Measurements from ENCODE around the gene SNX9.

Gene SNX9

GRCh38 chr6:157786221-157786620 is 36.8 kb upstream of the SNX9 start:
- TF ChIP-seq TCF12 (IDR thresholded peaks at IDR 0.05; ENCODE audit: low read depth), result no peak
- TF ChIP-seq FOXM1 (IDR thresholded peaks at IDR 0.05; ENCODE audit: borderline replicate concordance, low read depth), result no peak
- no peak for TF ChIP-seq EGR1 (IDR thresholded peaks at IDR 0.05)
- TF ChIP-seq CREB1 (IDR thresholded peaks at IDR 0.05; ENCODE audit: low read depth), result no peak
- no peak for TF ChIP-seq NFIC (IDR thresholded peaks at IDR 0.05)
- no peak for TF ChIP-seq MAX (IDR thresholded peaks at IDR 0.05)
- no peak for TF ChIP-seq ZBTB7A (IDR thresholded peaks at IDR 0.05; ENCODE audit: low read depth)

- TF ChIP-seq REST (IDR thresholded peaks at IDR 0.05; ENCODE audit: low read depth) (no peak), EGR1 (IDR thresholded peaks at IDR 0.05) (no peak), CEBPB (IDR thresholded peaks at IDR 0.05) (no peak), TCF12 (IDR thresholded peaks at IDR 0.05; ENCODE audit: low read depth) (no peak), MAX (IDR thresholded peaks at IDR 0.05) (no peak), TEAD4 (IDR thresholded peaks at IDR 0.05) (no peak), EP300 (IDR thresholded peaks at IDR 0.05; ENCODE audit: borderline replicate concordance) (no peak), FOXM1 (IDR thresholded peaks at IDR 0.05; ENCODE audit: borderline replicate concordance, low read depth) (no peak), NFIC (IDR thresholded peaks at IDR 0.05) (no peak), TAF1 (IDR thresholded peaks at IDR 0.05; ENCODE audit: low read depth) (no peak), RAD21 (IDR thresholded peaks at IDR 0.05; ENCODE audit: low read depth) (no peak), CREB1 (IDR thresholded peaks at IDR 0.05; ENCODE audit: low read depth) (no peak), ZBTB7A (IDR thresholded peaks at IDR 0.05; ENCODE audit: low read depth) (no peak), YY1 (IDR thresholded peaks at IDR 0.05; ENCODE audit: low read depth) (no peak)
- TF ChIP-seq, protein P1, sequence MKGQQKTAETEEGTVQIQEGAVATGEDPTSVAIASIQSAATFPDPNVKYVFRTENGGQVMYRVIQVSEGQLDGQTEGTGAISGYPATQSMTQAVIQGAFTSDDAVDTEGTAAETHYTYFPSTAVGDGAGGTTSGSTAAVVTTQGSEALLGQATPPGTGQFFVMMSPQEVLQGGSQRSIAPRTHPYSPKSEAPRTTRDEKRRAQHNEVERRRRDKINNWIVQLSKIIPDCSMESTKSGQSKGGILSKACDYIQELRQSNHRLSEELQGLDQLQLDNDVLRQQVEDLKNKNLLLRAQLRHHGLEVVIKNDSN (IDR thresholded peaks at IDR 0.05), result no peak
Observed at GRCh38 chr6:157787080-157787479, 36.0 kb upstream of the SNX9 start.

GRCh38 chr6:157788180-157788579 is 34.9 kb upstream of the SNX9 start:
- TF ChIP-seq, protein P1 (IDR thresholded peaks at IDR 0.05), result no peak
- no peak for TF ChIP-seq YY1 (IDR thresholded peaks at IDR 0.05; ENCODE audit: low read depth)
- TF ChIP-seq RAD21 (IDR thresholded peaks at IDR 0.05; ENCODE audit: low read depth), result no peak
- no peak for TF ChIP-seq CREB1 (IDR thresholded peaks at IDR 0.05; ENCODE audit: low read depth)
- no peak for TF ChIP-seq REST (IDR thresholded peaks at IDR 0.05; ENCODE audit: low read depth)
- TF ChIP-seq CEBPB (IDR thresholded peaks at IDR 0.05), result no peak
- TF ChIP-seq EGR1 (IDR thresholded peaks at IDR 0.05), result no peak
- no peak for TF ChIP-seq TEAD4 (IDR thresholded peaks at IDR 0.05)
- no peak for TF ChIP-seq ZBTB7A (IDR thresholded peaks at IDR 0.05; ENCODE audit: low read depth)
- TF ChIP-seq NFIC (IDR thresholded peaks at IDR 0.05), result no peak
- no peak for TF ChIP-seq FOXM1 (IDR thresholded peaks at IDR 0.05; ENCODE audit: borderline replicate concordance, low read depth)
- TF ChIP-seq EP300 (IDR thresholded peaks at IDR 0.05; ENCODE audit: borderline replicate concordance), result no peak
- no peak for TF ChIP-seq TAF1 (IDR thresholded peaks at IDR 0.05; ENCODE audit: low read depth)
- no peak for TF ChIP-seq MAX (IDR thresholded peaks at IDR 0.05)
- no peak for TF ChIP-seq TCF12 (IDR thresholded peaks at IDR 0.05; ENCODE audit: low read depth)

- TF ChIP-seq YY1 (IDR thresholded peaks at IDR 0.05; ENCODE audit: low read depth) (no peak), NFIC (IDR thresholded peaks at IDR 0.05) (no peak), RAD21 (IDR thresholded peaks at IDR 0.05; ENCODE audit: low read depth) (no peak), FOXM1 (IDR thresholded peaks at IDR 0.05; ENCODE audit: borderline replicate concordance, low read depth) (no peak), REST (IDR thresholded peaks at IDR 0.05; ENCODE audit: low read depth) (no peak), EP300 (IDR thresholded peaks at IDR 0.05; ENCODE audit: borderline replicate concordance) (no peak)
- TF ChIP-seq, protein P1 (IDR thresholded peaks at IDR 0.05), result no peak
Observed at GRCh38 chr6:157789297-157789696, 33.7 kb upstream of the SNX9 start.

All from Ishikawa (cell line).